Endodermal cell (in vitro differentiated cells): Measurements from ENCODE around the gene KANSL3. TPM values are rescaled to one million over a fixed set of nuclear protein-coding genes. Genes with fewer than 3 reads are reported as not detected.

Experiments used
- DNase-seq: peaks from one replicate; pipeline ENCODE4 v3.0.0-alpha.2; 2017
- H3K27ac ChIP-seq: 2 replicates; pipeline ENCODE4 v1.5.1; 2013; ENCODE audit warnings: mild to moderate bottlenecking, low read depth, low read length, moderate library complexity
- H3K27me3 ChIP-seq: 2 replicates; pipeline ENCODE4 v1.6.1; 2013; ENCODE audit warnings: mild to moderate bottlenecking, low read length, moderate library complexity; ENCODE audit not compliant: insufficient read depth, control insufficient read depth, poor library complexity, severe bottlenecking
- H3K36me3 ChIP-seq: 2 replicates; pipeline ENCODE4 v1.7.0; 2013; ENCODE audit warnings: mild to moderate bottlenecking, low read length, moderate library complexity; ENCODE audit not compliant: control insufficient read depth, insufficient read depth
- H3K4me1 ChIP-seq: one replicate; pipeline ENCODE4 v1.7.0; 2013; ENCODE audit warnings: low read length; ENCODE audit not compliant: control insufficient read depth, insufficient read depth
- H3K4me3 ChIP-seq: 2 replicates; pipeline ENCODE4 v1.5.1; 2013; ENCODE audit warnings: mild to moderate bottlenecking, low read length, moderate library complexity
- H3K9ac ChIP-seq: 2 replicates; pipeline ENCODE4 v1.6.1; 2013; ENCODE audit warnings: mild to moderate bottlenecking, low read length, moderate library complexity; ENCODE audit not compliant: poor library complexity, severe bottlenecking; ENCODE audit errors: extremely low read depth
- H3K9me3 ChIP-seq: 2 replicates; pipeline ENCODE4 v1.6.1; 2013; ENCODE audit warnings: mild to moderate bottlenecking, low read length, moderate library complexity; ENCODE audit not compliant: control insufficient read depth
- H3K27ac Mint-ChIP-seq: 2 replicates; pipeline ENCODE4 v1.8.0; 2020; ENCODE audit warnings: mixed read lengths
- H3K27me3 Mint-ChIP-seq: 2 replicates; pipeline ENCODE4 v1.8.0; 2021; ENCODE audit warnings: mild to moderate bottlenecking, mixed read lengths; ENCODE audit not compliant: insufficient read depth
- H3K36me3 Mint-ChIP-seq: 2 replicates; pipeline ENCODE4 v1.8.0; 2020; ENCODE audit warnings: low read depth, mixed read lengths
- H3K4me1 Mint-ChIP-seq: 2 replicates; pipeline ENCODE4 v1.8.0; 2020; ENCODE audit warnings: mixed read lengths
- H3K4me3 Mint-ChIP-seq: 2 replicates; pipeline ENCODE4 v1.8.0; 2020; ENCODE audit warnings: mild to moderate bottlenecking, moderate library complexity, mixed read lengths
- H3K9me3 Mint-ChIP-seq: 2 replicates; pipeline ENCODE4 v1.8.0; 2020; ENCODE audit warnings: mild to moderate bottlenecking, mixed read lengths
- WGBS, 2 experiments: methylation state at CpG; one replicate each; pipeline versions ENCODE4 v1.1.5 to v1.1.7; 2013; ENCODE audit warnings: missing lambda C conversion rate in 2 of 2, mixed read lengths in 1 of 2; ENCODE audit not compliant: insufficient coverage in 1 of 2, insufficient read length in 1 of 2; 5-methylcytosine and 5-hydroxymethylcytosine counted together
- total RNA-seq, 2 donors: library from RNA; stranded (reverse); fragmentation: NEBNext Ultra II Directional in 1 of 2; extraction: Animal tissue kit (Norgen Biotek cat#: 25700) in 1 of 2; gene quantifications; 2 replicates in 1 of 2; 3 replicates in 1 of 2; pipeline ENCODE4 v1.2.1, GENCODE V29; 2021
- TF ChIP-seq, protein P1 (sequence below): fragments of 200-600 bp; sonication (generic); conservative IDR thresholded peaks from 2 replicates; pipeline ENCODE4 v1.5.0; 2021; ENCODE audit warnings: antibody characterized with exemption, mild to moderate bottlenecking

KANSL3 gene
- total RNA-seq, 2 donors from 2014 or later, result 34.8 to 42.3 TPM

DNA sequence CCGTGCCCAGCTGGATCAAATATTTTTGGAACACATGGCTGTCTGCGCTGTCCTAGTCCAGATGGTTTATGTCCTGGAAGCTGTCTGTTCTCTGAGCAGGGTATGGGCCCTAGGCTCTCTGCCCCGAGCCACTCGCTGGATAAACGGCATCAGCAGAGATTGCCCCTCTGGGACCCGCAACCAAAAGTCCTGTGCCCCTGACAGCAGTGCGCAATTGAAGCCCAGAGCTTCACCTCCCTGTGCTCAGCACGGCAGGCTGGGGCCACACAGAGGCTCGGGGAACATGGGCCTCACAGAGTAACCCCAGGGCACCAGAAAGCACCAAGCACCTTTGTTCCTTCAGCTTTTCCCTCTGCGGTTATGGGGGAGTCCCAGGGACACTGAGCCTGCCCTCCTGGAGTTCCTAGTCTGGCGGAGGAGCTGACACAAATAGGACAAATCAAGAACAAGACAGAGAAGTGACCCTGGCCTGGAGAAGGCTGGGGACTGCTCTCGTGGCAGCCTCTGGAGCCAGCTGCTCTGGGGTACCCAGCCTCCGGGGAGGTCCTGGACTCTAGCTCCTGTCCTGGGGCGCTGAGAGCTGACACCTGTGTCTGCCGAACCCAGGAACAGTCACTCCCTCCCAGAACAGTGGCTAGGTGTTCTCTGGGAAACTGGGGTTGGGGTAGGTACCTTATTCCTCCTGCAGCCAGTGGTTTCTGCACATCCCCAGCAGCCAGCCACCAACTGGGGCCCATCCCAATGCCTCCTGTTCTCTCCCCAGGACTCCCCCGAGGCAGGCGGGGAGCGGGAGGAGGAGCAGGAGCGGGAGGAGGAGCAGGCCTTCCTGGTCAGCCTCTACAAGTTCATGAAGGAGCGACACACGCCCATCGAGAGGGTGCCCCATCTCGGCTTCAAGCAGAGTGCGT is 89.3 kb downstream of the KANSL3 start:
- Histone ChIP-seq H3K27ac (no peak overlapping the region), H3K4me3 (no peak overlapping the region), H3K9ac (no peak overlapping the region), H3K4me1 (no peaks in the 10 kb centered on the region), H3K36me3 (no peaks in the 10 kb centered on the region), H3K27me3 (no peaks in the 10 kb centered on the region), H3K9me3 (peaks cover 7% of the 10 kb centered on the region)
- no peak overlapping the region for H3K27ac Mint-ChIP-seq
- no peak overlapping the region for H3K4me3 Mint-ChIP-seq
- TF ChIP-seq, protein P1, sequence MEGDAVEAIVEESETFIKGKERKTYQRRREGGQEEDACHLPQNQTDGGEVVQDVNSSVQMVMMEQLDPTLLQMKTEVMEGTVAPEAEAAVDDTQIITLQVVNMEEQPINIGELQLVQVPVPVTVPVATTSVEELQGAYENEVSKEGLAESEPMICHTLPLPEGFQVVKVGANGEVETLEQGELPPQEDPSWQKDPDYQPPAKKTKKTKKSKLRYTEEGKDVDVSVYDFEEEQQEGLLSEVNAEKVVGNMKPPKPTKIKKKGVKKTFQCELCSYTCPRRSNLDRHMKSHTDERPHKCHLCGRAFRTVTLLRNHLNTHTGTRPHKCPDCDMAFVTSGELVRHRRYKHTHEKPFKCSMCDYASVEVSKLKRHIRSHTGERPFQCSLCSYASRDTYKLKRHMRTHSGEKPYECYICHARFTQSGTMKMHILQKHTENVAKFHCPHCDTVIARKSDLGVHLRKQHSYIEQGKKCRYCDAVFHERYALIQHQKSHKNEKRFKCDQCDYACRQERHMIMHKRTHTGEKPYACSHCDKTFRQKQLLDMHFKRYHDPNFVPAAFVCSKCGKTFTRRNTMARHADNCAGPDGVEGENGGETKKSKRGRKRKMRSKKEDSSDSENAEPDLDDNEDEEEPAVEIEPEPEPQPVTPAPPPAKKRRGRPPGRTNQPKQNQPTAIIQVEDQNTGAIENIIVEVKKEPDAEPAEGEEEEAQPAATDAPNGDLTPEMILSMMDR, result no peak
- H3K9me3 Mint-ChIP-seq, result peaks cover 2% of the 10 kb centered on the region
- H3K27me3 Mint-ChIP-seq, result no peaks in the 10 kb centered on the region
- peaks cover 1% of the 10 kb centered on the region for H3K36me3 Mint-ChIP-seq
- WGBS, 2 experiments, result 90 to 92% methylated on average over 14 to 24 of the region's 24 CpGs
- DNase-seq, result peak; percentile 31
- no peaks in the 10 kb centered on the region for H3K4me1 Mint-ChIP-seq

DNA sequence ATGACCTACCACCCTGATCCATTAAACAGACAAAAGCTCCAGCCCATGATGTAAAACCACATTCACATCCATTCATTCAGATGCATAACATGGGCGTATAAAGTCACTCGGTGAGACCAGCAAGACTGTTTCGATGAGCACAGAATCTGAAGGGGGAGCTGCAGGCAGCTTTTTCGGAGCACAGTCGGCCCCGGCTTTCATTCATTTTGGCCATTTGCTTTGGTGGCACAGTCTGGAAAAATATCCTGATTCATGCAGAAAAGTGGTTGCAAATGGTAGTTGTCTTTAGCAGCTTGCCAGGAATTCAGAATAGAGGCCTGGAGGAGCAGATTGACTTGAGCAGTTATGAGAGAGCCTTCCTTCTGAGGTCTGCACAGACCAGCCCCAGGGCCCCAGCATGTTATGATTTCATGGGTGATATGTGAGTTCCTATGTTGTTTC is 90.4 kb downstream of the KANSL3 start:
- H3K4me1 ChIP-seq, result no peaks in the 10 kb centered on the region
- no peaks in the 10 kb centered on the region for H3K36me3 ChIP-seq
- Mint-ChIP-seq H3K4me3 (no peak overlapping the region), H3K27me3 (no peaks in the 10 kb centered on the region), H3K36me3 (peaks cover 1% of the 10 kb centered on the region), H3K9me3 (peaks cover 2% of the 10 kb centered on the region), H3K27ac (no peak overlapping the region), H3K4me1 (no peaks in the 10 kb centered on the region)
- DNase-seq, result peak; percentile 48
- H3K27ac ChIP-seq, result no peak overlapping the region
- H3K27me3 ChIP-seq, result no peaks in the 10 kb centered on the region
- peaks cover 7% of the 10 kb centered on the region for H3K9me3 ChIP-seq
- TF ChIP-seq, protein P1, result no peak
- no peak overlapping the region for H3K4me3 ChIP-seq
- 53 to 81% methylated on average over 6 of the region's 6 CpGs for WGBS, 2 experiments
- no peak overlapping the region for H3K9ac ChIP-seq

DNA sequence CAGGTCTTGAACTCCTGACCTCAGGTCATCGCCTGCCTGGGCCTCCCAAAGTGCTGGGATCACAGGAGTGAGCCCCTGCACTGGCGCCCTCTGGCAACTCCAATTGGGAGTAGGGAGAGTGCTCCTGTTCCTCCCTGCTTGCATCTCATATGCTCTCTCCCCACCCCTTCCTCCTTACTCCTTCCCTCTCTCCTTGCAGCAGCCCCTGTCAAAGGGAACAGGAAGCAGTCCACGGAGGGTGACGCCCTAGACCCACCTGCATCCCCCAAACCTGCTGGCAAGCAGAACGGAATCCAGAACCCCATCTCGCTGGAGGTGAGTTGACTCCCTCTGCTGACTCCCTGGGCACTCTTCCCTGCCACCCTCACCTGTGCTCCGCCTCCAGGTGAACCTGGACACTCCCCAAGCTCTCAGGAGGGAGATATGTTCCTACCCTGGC is 90.9 kb downstream of the KANSL3 start:
- Histone ChIP-seq H3K9ac (no peak overlapping the region), H3K4me1 (no peaks in the 10 kb centered on the region), H3K36me3 (no peaks in the 10 kb centered on the region), H3K27me3 (no peaks in the 10 kb centered on the region), H3K4me3 (no peak overlapping the region), H3K9me3 (peaks cover 7% of the 10 kb centered on the region), H3K27ac (no peak overlapping the region)
- peak; percentile 68 for DNase-seq
- Mint-ChIP-seq H3K4me3 (no peak overlapping the region), H3K4me1 (no peaks in the 10 kb centered on the region), H3K27me3 (no peaks in the 10 kb centered on the region), H3K27ac (no peak overlapping the region), H3K9me3 (peaks cover 2% of the 10 kb centered on the region), H3K36me3 (peaks cover 1% of the 10 kb centered on the region)
- TF ChIP-seq, protein P1, result no peak
- WGBS, 2 experiments, result 79 to 80% methylated on average over 6 to 7 of the region's 7 CpGs
